Hematopoietic multipotent progenitor cell treated with erythropoietin and hydrocortisone succinate and interleukin-3 and kit ligand, for 15 days (in vitro differentiated cells): ENCODE results near the gene TEX52.
"Not testable (repeated sequence)": the region's sequence is repeated elsewhere in the genome, so short reads cannot be mapped to it uniquely, and the experiment has no call there.

Experiments
- DNase-seq: peaks from one replicate; pipeline ENCODE4 v3.0.0-alpha.2; 2015; ENCODE audit warnings: low spot score

TEX52 gene

DNA sequence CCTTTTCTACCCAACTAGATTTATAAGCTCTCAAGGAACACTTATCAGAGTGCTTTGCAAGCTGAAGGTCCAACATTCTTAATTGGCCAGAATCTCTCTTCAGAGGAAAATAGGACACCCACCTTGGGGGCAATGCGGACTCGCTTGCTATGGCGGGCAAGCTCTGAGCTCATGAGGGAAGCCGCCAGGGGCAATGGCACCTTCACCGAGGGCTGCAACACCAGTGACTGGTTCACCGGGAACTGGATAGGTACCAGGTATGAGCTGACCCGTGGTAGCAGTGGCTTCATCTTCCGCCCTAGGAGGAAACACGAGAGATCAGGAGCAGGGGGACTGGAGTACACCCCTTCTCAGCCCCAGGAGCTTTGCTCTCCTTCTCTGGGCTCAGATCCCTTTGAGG is 7.4 kb upstream of the TEX52 start:
- DNase-seq = no peak

GRCh38 chr12:2863402-2863801 is 6.6 kb upstream of the TEX52 start:
- not testable (repeated sequence) for DNase-seq

DNA sequence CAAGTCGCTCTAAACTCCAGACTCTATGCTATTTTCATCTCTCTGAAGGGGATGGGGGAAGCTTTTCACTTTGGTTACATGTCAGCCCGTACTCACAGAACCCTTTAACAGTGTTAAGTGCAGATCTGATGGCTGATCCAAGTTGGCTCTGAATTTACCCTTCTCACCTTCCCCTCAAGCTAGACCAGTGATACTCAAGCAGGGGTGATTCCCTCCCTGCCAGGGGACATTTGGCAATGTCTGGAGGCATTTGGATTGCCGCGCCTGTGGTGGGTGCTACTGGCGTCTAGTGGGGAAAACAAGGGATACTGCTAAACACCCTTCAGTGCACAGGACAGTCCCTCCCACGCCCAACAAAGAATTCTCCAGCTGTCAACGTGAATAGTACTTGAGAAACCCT is 6.0 kb upstream of the TEX52 start:
- no peak for DNase-seq

GRCh38 chr12:2860170-2860569 is 3.3 kb upstream of the TEX52 start:
- no peak for DNase-seq

- no peak for DNase-seq
Measured at GRCh38 chr12:2858944-2859421, 2.1 kb upstream of the TEX52 start.

DNA sequence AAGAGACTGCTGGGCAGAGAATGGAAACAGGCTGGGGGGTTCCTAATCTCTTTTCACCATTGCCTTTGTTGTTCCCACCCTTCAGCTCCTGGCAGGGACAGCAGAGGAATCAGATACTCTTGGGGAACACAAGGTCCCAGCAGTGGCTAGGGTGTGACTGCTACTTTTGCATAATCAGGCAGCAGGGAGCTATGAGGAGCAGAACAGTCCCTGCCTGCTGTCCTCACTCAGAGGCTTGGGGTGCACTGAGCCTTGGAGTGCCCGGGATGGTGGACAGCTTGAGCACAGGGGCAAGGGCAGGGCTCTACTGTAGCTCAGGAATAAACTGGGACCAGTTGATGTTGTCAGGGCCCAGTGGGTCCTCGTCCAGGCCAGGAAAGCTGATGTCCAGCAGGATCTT is 1.5 kb upstream of the TEX52 start:
- no peak for DNase-seq

GRCh38 chr12:2857576-2857975 is 737 bp upstream of the TEX52 start:
- DNase-seq = no peak

GRCh38 chr12:2856051-2856450 is 788 bp downstream of the TEX52 start:
- no peak for DNase-seq

DNA sequence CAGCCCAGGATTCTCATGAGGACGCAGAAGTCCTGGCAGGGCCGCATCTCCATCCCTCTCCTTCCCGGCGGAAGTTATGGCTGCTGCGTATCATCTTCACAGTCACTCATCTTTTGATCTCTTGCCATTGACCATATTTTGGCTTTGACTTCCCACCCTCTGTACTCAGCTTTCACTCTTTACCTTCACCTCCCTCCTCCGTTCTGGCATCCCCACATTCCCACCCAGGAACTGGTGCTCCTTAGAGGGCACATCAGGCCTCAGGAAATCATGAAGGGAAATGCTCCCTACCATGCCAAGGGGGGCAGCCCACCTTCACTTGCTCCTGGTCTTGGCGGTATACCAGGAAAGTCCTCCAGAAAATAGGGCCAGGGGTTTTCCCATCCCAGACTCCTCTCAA is 1.3 kb downstream of the TEX52 start:
- no peak for DNase-seq

DNA sequence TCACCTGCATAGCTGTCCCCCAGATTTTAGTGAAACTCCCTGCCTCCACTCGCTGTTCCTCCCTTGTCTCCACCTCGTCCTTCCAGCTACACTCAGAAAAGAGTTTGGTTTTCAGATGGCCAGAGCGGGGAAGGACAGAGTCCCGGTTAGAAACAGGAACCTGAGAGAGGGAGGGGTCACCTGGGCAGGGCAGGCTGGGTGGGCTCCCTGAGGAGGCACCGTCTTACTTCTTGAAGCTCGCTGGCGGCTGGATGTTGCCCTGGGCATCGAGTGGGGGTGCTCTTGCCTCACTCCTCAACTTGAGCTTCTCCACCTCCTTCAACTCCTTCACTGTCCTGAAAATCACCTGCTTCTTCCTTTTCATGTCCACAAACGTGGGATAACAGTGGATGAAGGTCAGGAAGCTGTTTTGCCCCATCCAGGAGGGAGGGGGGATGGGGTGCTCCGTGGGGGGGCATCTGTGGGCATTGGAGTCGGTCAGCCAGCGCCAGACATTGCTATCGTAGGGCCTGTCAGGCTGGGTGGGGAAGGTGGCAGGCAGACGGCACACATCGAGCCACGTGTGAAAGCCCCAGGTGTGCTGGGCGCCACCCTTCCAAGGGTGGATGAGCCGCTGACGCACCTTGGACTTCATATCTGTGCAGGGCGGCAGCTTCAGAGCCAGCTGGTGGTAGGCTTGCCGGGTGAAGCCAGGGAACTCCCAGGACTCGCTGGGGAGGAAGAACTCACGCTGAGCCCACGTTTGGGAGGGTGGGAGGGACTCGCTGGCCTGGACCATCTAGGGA is 2.0 kb downstream of the TEX52 start:
- no peak for DNase-seq

DNA sequence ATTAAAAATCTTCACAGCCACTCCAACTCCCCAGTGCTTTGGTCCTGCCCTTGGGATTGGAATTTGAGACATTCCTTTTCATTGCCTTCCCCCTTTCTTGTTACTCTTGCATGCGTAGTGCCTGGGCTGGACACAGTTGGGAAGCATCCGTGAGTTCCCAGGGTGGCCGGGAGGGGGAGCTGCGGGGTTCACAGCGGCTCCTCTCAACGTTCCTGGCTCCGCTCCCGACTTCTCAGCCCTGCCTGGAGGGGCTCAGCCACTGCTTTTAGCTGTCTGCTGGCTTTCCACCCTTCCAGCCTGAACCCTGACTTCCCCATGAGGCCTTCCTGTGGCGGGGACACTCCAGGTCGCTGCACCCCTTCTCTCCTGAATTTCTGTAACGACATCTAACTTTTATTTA is 3.2 kb downstream of the TEX52 start:
- peak; percentile 69 for DNase-seq

DNA sequence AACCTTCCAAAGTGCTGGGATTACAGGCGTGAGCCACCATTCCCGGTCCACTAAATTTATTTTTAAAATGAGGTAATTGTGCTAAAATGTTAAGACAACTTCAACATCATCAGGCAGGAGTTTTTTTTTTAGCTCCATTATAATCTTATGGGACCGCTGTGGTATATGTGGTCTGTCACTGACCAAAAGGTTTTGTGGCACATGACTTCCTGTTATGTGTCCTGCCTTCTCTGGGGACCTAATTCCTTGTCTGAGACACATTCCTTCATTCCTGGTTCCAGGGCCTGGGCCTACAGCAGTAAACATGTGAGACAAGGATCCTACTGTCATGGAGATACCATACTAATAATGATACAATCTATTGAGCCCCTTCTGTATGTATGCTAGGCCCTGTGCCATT is 4.9 kb downstream of the TEX52 start:
- DNase-seq = no peak

GRCh38 chr12:2845280-2845679 is 11.6 kb downstream of the TEX52 start:
- no peak for DNase-seq

- DNase-seq = no peak
Measured at GRCh38 chr12:2844786-2845185, 12.1 kb downstream of the TEX52 start.

DNA sequence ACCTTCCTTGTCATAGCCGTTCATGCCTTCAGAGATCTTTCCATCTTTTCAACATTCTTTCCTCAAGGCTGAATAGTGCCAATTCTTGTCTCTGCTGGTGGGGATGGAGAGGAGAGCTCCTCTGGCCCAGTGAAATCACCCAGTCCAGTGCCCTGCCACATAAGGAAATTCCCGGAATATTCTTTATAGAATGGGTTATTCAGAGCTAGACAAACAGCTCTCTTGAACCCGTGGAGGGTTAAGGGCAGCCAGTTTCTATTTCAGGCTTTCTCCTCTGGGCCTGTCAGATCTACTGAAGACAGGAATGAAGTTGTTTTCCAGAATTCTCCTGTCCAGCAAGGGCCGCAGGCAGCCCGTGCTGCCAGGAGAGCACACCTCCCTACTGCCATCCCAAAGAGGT is 13.9 kb downstream of the TEX52 start:
- no peak for DNase-seq

GRCh38 chr12:2841056-2841650 is 15.7 kb downstream of the TEX52 start:
- DNase-seq = peak; percentile 41

GRCh38 chr12:2836574-2836973 is 20.3 kb downstream of the TEX52 start:
- DNase-seq = no peak

DNA sequence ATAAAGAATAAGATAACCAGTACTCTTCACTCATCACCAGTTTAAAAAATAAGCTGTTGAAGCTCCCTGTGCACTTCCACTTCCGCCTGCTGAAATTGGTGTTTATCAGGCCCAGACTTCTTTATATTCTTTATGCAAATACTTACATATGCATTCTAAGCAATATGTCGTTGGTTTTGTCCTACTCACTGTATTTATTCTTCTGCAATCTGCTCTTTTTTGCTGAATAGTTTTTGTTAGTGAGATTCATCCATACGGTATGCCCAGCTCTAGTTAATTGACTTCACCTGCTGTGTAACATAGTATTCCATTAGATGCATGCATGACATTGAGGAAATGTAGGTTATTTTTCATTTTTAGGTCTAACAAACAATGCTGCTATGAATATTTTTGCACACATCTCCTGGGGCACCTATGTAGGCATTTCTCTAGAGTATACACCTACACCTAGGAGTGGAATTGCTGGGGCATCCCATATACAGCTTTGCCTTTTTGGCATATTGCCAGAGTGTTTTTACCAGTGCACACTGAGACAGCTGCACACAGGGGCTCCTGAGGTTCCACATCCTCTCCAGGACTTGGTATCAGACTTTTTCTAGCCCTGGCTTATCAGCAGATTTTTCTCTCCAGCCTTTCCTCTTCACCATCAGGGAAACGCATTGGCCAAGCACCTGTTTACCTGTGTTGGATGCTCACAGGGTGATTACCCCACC is 21.0 kb downstream of the TEX52 start:
- no peak for DNase-seq

- no peak for DNase-seq
Measured at GRCh38 chr12:2834581-2835491, 22.0 kb downstream of the TEX52 start, which contains the start of gene NRIP2. Gene NRIP2 (minus strand): TSS chr12:2835035. CDS start chr12:2834983, 52 bp downstream.

DNA sequence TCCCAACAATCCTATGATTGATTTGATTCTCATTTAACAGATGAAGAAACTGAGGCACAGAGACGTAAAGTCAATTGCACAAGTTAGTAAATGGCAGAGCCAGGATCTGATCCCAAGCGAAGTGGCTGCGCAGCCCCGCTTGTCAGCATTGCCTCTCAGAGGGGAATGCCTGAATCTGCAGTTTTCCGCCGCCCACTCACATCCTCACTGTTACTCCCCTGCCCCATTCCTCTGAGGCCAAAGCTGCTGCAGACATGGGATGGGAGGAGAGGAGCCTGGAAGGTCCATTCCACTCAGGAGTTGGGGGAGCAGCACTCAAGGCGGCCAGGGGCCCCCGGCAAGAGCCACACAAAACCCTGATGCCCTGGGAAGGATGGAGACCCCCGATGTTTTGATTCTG is 23.0 kb downstream of the TEX52 start:
- no peak for DNase-seq

DNA sequence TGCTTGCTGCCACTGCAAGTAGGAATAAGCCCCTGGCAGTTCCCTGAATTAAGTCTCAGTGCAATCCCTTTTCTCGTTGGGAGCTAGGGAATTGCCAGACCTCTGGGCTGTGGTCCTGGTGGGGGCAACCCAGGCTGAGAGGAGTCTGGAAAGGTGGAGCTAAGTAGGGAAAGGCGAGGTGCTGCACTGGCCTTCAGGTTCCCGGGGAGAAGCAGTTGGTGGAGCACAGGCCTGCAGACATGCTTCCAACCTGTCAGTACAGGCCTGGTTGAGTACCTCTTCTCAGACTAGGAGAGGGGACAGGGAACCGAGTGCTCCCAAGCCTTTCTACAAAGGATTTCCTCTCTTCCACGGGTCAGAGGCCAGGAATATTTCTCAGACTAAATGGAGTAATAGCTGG is 23.5 kb downstream of the TEX52 start:
- DNase-seq = no peak

GRCh38 chr12:2832550-2833127 is 24.2 kb downstream of the TEX52 start:
- no peak for DNase-seq
